Esophagus muscularis mucosa (tissue), 4 donors: ENCODE data around the gene LIN7C.

ENCODE experiments used
- EP300 ChIP-seq: sonication (generic); formaldehyde crosslinking; IDR thresholded peaks from one replicate; pipeline ENCODE4 v1.6.1; 2017; ENCODE audit warnings: antibody characterized with exemption
- POLR2A ChIP-seq: fragments of 450-650 bp; IDR thresholded peaks from one replicate; pipeline ENCODE4 v1.6.1; 2017; ENCODE audit warnings: antibody characterized with exemption, moderate library complexity, mild to moderate bottlenecking, low read depth
- POLR2AphosphoS5 ChIP-seq, 2 donors: sonication (generic); formaldehyde crosslinking; IDR thresholded peaks; one replicate each; pipeline ENCODE4 v1.6.1; 2017; ENCODE audit warnings: antibody characterized with exemption in 2 of 2
- TF ChIP-seq, protein P1 (sequence below), 3 experiments: fragments of 200-600 bp in 2 of 3; fragments of 450-650 bp in 1 of 3; sonication (generic) in 2 of 3; IDR thresholded peaks; one replicate each; pipeline ENCODE4 v1.5.1; 2017 to 2019; ENCODE audit warnings: antibody characterized with exemption in 3 of 3, mild to moderate bottlenecking in 2 of 3, moderate library complexity in 1 of 3

- TF ChIP-seq POLR2A, result no peak
- TF ChIP-seq, protein P1, sequence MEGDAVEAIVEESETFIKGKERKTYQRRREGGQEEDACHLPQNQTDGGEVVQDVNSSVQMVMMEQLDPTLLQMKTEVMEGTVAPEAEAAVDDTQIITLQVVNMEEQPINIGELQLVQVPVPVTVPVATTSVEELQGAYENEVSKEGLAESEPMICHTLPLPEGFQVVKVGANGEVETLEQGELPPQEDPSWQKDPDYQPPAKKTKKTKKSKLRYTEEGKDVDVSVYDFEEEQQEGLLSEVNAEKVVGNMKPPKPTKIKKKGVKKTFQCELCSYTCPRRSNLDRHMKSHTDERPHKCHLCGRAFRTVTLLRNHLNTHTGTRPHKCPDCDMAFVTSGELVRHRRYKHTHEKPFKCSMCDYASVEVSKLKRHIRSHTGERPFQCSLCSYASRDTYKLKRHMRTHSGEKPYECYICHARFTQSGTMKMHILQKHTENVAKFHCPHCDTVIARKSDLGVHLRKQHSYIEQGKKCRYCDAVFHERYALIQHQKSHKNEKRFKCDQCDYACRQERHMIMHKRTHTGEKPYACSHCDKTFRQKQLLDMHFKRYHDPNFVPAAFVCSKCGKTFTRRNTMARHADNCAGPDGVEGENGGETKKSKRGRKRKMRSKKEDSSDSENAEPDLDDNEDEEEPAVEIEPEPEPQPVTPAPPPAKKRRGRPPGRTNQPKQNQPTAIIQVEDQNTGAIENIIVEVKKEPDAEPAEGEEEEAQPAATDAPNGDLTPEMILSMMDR (IDR thresholded peaks at IDR 0.05), result no peak
- TF ChIP-seq POLR2AphosphoS5 (IDR thresholded peaks at IDR 0.05), result no peak
- no peak for TF ChIP-seq EP300
Measured at GRCh38 chr11:27475622-27476021, 30.9 kb downstream of the LIN7C start.
